IMR-90 (cell line): ENCODE data around the gene KCNMB2. TPM values are rescaled to one million over a fixed set of nuclear protein-coding genes. Genes with fewer than 3 reads are reported as not detected.

Experiments used
- ATAC-seq: fragments of 200-7000 bp; cut with Tn5 transposase; 2 replicates; pipeline ENCODE4 v1.9.1; 2020; ENCODE audit warnings: low read depth, mild to moderate bottlenecking, moderate library complexity
- BruUV-seq: library from RNA; stranded (reverse); fragments of 400-500 nt; replicated peaks from 2 replicates; lab custom pipeline; 2021; lab: Mats Ljungman, UMichigan
- CTCF ChIA-PET: fragments of 300-600 bp; formaldehyde crosslinking; extraction: SDS; loops from one replicate; lab custom pipeline; 2021; ENCODE audit warnings: antibody characterized with exemption; lab: Yijun Ruan, JAX
- POLR2A ChIA-PET: fragments of 300-600 bp; sonication (Branson Sonifier 250); formaldehyde crosslinking; loops from one replicate; lab custom pipeline; 2022; ENCODE audit warnings: antibody characterized with exemption; ENCODE audit not compliant: unreplicated experiment; lab: Charles Lee
- DNase-seq: peaks from one replicate; pipeline ENCODE4 v3.0.0; 2013
- H2AFZ ChIP-seq: replicated peaks from 2 replicates; pipeline ENCODE3; 2013; ENCODE audit warnings: low read length, mild to moderate bottlenecking; ENCODE audit not compliant: poor library complexity
- H2AK5ac ChIP-seq: 2 replicates; pipeline ENCODE4 v1.6.1; 2013; ENCODE audit warnings: low read depth, low read length, inconsistent platforms
- H2AK9ac ChIP-seq: replicated peaks from 2 replicates; pipeline ENCODE3; 2013; ENCODE audit warnings: mild to moderate bottlenecking, low read depth, low read length, moderate library complexity; ENCODE audit not compliant: poor library complexity
- H2BK120ac ChIP-seq: 2 replicates; pipeline ENCODE4 v1.6.1; 2013; ENCODE audit warnings: low read depth, low read length, inconsistent platforms
- H2BK15ac ChIP-seq: 3 replicates; pipeline ENCODE4 v1.6.1; 2013; ENCODE audit warnings: low read depth, low read length, inconsistent platforms
- H2BK20ac ChIP-seq: 2 replicates; pipeline ENCODE4 v1.6.1; 2013; ENCODE audit warnings: low read depth, mild to moderate bottlenecking, inconsistent platforms, low read length, moderate library complexity
- H2BK5ac ChIP-seq: 2 replicates; pipeline ENCODE4 v1.6.1; 2013; ENCODE audit warnings: mild to moderate bottlenecking, low read depth, low read length, inconsistent platforms; ENCODE audit not compliant: poor library complexity, severe bottlenecking
- H3K14ac ChIP-seq: replicated peaks from 2 replicates; pipeline ENCODE4 v1.6.1; 2013; ENCODE audit warnings: low read depth, low read length, inconsistent platforms
- H3K18ac ChIP-seq: 2 replicates; pipeline ENCODE4 v1.6.1; 2013; ENCODE audit warnings: low read depth, low read length, control low read depth
- H3K23ac ChIP-seq: 2 replicates; pipeline ENCODE4 v1.6.1; 2013; ENCODE audit warnings: low read depth, low read length, inconsistent platforms
- H3K27ac ChIP-seq: 2 replicates; pipeline ENCODE4 v1.5.1; 2013; ENCODE audit warnings: mild to moderate bottlenecking, control low read depth, low read length; ENCODE audit not compliant: insufficient read depth
- H3K27me3 ChIP-seq: 2 replicates; pipeline ENCODE4 v1.6.1; 2013; ENCODE audit warnings: low read length; ENCODE audit not compliant: control insufficient read depth, insufficient read depth
- H3K36me3 ChIP-seq: 2 replicates; pipeline ENCODE4 v1.6.1; 2013; ENCODE audit warnings: low read length, mixed read lengths; ENCODE audit not compliant: control insufficient read depth, insufficient read depth
- H3K4ac ChIP-seq: 2 replicates; pipeline ENCODE4 v1.6.1; 2013; ENCODE audit warnings: low read depth, low read length, inconsistent platforms
- H3K4me1 ChIP-seq: 2 replicates; pipeline ENCODE4 v1.6.1; 2013; ENCODE audit warnings: low read length, mixed read lengths; ENCODE audit not compliant: control insufficient read depth, insufficient read depth
- H3K4me2 ChIP-seq: 2 replicates; pipeline ENCODE4 v1.6.1; 2013; ENCODE audit warnings: low read depth, mild to moderate bottlenecking, control low read depth, low read length, moderate library complexity
- H3K4me3 ChIP-seq: 2 replicates; pipeline ENCODE4 v1.5.1; 2013; ENCODE audit warnings: low read depth, mild to moderate bottlenecking, control low read depth, low read length, moderate library complexity; ENCODE audit not compliant: insufficient read depth
- H3K56ac ChIP-seq: 2 replicates; pipeline ENCODE4 v1.6.1; 2013; ENCODE audit warnings: low read length, inconsistent platforms; ENCODE audit not compliant: insufficient read depth; ENCODE audit errors: extremely low read depth
- H3K79me1 ChIP-seq, 2 experiments: 2 replicates each; pipeline ENCODE4 v1.6.1; 2013; ENCODE audit warnings: low read length in 2 of 2, inconsistent platforms in 1 of 2, low read depth in 1 of 2
- H3K9ac ChIP-seq: 2 replicates; pipeline ENCODE4 v1.6.1; 2013; ENCODE audit warnings: low read depth, low read length, control low read depth
- H3K9me1 ChIP-seq: 2 replicates; pipeline ENCODE4 v1.6.1; 2013; ENCODE audit warnings: low read length, inconsistent platforms; ENCODE audit not compliant: insufficient read depth
- H3K9me3 ChIP-seq: 2 replicates; pipeline ENCODE4 v1.6.1; 2013; ENCODE audit warnings: low read length; ENCODE audit not compliant: control insufficient read depth, insufficient read depth
- H4K20me1 ChIP-seq: 2 replicates; pipeline ENCODE4 v1.6.1; 2013; ENCODE audit warnings: low read length, inconsistent platforms; ENCODE audit not compliant: insufficient read depth
- H4K5ac ChIP-seq: 2 replicates; pipeline ENCODE4 v1.6.1; 2013; ENCODE audit warnings: mild to moderate bottlenecking, low read depth, low read length, control low read depth
- H4K8ac ChIP-seq, 2 experiments: 2 replicates each; pipeline ENCODE4 v1.6.1; 2013; ENCODE audit warnings: low read depth in 2 of 2, low read length in 2 of 2, control low read depth in 1 of 2, inconsistent platforms in 1 of 2
- H4K91ac ChIP-seq: 2 replicates; pipeline ENCODE4 v1.6.1; 2013; ENCODE audit warnings: low read depth, low read length, inconsistent platforms; ENCODE audit not compliant: insufficient read depth
- CTCF ChIP-seq: conservative IDR thresholded peaks from 2 replicates; pipeline ENCODE4 v1.5.1; 2012; ENCODE audit warnings: mild to moderate bottlenecking, low read depth, low read length, improper control_type of control experiment
- RCOR1 ChIP-seq: IDR thresholded peaks from 2 replicates; pipeline ENCODE4 v1.6.1; 2012; ENCODE audit warnings: mild to moderate bottlenecking, low read length, improper control_type of control experiment; ENCODE audit not compliant: insufficient replicate concordance
- WGBS, 2 experiments: methylation state at CpG; one replicate each; pipeline versions ENCODE4 v1.1.5 to v1.1.7; 2013; ENCODE audit warnings: missing lambda C conversion rate in 2 of 2; ENCODE audit not compliant: insufficient read length in 1 of 2; ENCODE audit errors: extremely low coverage in 2 of 2; 5-methylcytosine and 5-hydroxymethylcytosine counted together
- dilution Hi-C: fragments of 300-500 bp; cut with HindIII; formaldehyde crosslinking; loops from one replicate; pipeline ENCODE4 v1.14.3; 2018; ENCODE audit warnings: low sequenced_read_pairs; ENCODE audit not compliant: unreplicated experiment
- in situ Hi-C: fragments of 300-500 bp; cut with MboI; formaldehyde crosslinking; loops from 3 replicates; pipeline ENCODE4 v1.14.3; 2019; ENCODE audit warnings: low sequenced_read_pairs, inconsistent platforms, mixed read lengths
- intact Hi-C: fragments of 100-400 bp; cut with micrococcal nuclease; formaldehyde crosslinking; loops from 2 replicates; pipeline ENCODE4 v1.10.0; 2022
- polyA plus RNA-seq, 3 experiments: library from polyadenylated mRNA; depleted of rRNA; stranded (reverse); fragments of >200 nt; gene quantifications; 2 replicates each; pipeline ENCODE4 v1.2.3, GENCODE V29; 2012; ENCODE audit warnings: low replicate concordance in 1 of 3
- total RNA-seq: library from RNA; depleted of rRNA; stranded (reverse); fragments of >200 nt; gene quantifications from 2 replicates; pipeline ENCODE4 v1.2.3, GENCODE V29; 2012
- TF ChIP-seq, protein P1 (sequence below): fragments of 150-350 bp; IDR thresholded peaks from 2 replicates; pipeline ENCODE4 v1.6.1; 2017; ENCODE audit warnings: mild to moderate bottlenecking, antibody characterized with exemption, low read length, low read depth

The KCNMB2 gene
- total and polyA plus RNA-seq, 2 of the 4 experiments (the other 2 are of a cell fraction) = not detected

GRCh38 chr3:178835033-178835432, 298.8 kb downstream of the KCNMB2 start:
- no peak overlapping the region for H2BK5ac ChIP-seq
- H2AFZ ChIP-seq = no peak overlapping the region
- H2AK5ac ChIP-seq = no peak overlapping the region
- H3K18ac ChIP-seq = no peak overlapping the region
- no peak overlapping the region for H2BK20ac ChIP-seq
- H3K79me1 ChIP-seq = no peaks in the 10 kb centered on the region
- no peaks in the 10 kb centered on the region for H3K27me3 ChIP-seq
- no peak overlapping the region for H2BK15ac ChIP-seq
- H3K9ac ChIP-seq = no peak overlapping the region
- no peak overlapping the region for H3K27ac ChIP-seq
- H2AK9ac ChIP-seq = no peak overlapping the region
- no peak overlapping the region for H3K4me3 ChIP-seq
- no peak overlapping the region for H4K91ac ChIP-seq
- no peak overlapping the region for H3K14ac ChIP-seq
- TF ChIP-seq CTCF = no peak
- no peak for TF ChIP-seq RCOR1
- TF ChIP-seq, protein P1, sequence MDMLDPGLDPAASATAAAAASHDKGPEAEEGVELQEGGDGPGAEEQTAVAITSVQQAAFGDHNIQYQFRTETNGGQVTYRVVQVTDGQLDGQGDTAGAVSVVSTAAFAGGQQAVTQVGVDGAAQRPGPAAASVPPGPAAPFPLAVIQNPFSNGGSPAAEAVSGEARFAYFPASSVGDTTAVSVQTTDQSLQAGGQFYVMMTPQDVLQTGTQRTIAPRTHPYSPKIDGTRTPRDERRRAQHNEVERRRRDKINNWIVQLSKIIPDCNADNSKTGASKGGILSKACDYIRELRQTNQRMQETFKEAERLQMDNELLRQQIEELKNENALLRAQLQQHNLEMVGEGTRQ = no peak
- ChIA-PET POLR2A (no interaction called here), CTCF (no interaction called here)
- H3K23ac ChIP-seq = no peak overlapping the region
- no peak overlapping the region for H4K8ac ChIP-seq
- BruUV-seq = no TSS peak
- H3K9me1 ChIP-seq = no peaks in the 10 kb centered on the region
- no peaks in the 10 kb centered on the region for H4K20me1 ChIP-seq
- no peaks in the 10 kb centered on the region for H3K4me1 ChIP-seq
- H2BK120ac ChIP-seq = no peak overlapping the region
- no CpG with 5 or more reads among the region's 3 CpGs for WGBS, 2 experiments
- H3K4ac ChIP-seq = no peak overlapping the region
- H3K36me3 ChIP-seq = no peaks in the 10 kb centered on the region
- no peak overlapping the region for H3K4me2 ChIP-seq
- dilution Hi-C loops (no loop called here), intact Hi-C loops (no loop called here), in situ Hi-C loops (no loop called here)
- H4K5ac ChIP-seq = no peak overlapping the region
- DNase-seq (no peak), ATAC-seq (no peak)
- H3K9me3 ChIP-seq = no peaks in the 10 kb centered on the region
- no peak overlapping the region for H3K56ac ChIP-seq
